Caki2 (cell line): Measurements from ENCODE around the gene CACNA1I. TPM values are rescaled to one million over a fixed set of nuclear protein-coding genes. Genes with fewer than 3 reads are reported as not detected.

ENCODE experiments used
- DNase-seq: peaks from one replicate; pipeline ENCODE4 v3.0.0-alpha.2; 2015; ENCODE audit warnings: low read depth
- in situ Hi-C: cut with HindIII; loops from 2 replicates; pipeline ENCODE4 v1.10.0; 2016; ENCODE audit warnings: low sequenced_read_pairs, low pct_unique_long_range_greater_than_20kb, mixed read lengths
- total RNA-seq: library from RNA; depleted of rRNA; stranded (reverse); fragments of >200 nt; shearing (Covaris generic); gene quantifications from 2 replicates; pipeline ENCODE4 v1.2.3, GENCODE V29; 2014; ENCODE audit warnings: low replicate concordance

CACNA1I gene
- total RNA-seq, 1 experiment from 2014 or later: not detected

DNA sequence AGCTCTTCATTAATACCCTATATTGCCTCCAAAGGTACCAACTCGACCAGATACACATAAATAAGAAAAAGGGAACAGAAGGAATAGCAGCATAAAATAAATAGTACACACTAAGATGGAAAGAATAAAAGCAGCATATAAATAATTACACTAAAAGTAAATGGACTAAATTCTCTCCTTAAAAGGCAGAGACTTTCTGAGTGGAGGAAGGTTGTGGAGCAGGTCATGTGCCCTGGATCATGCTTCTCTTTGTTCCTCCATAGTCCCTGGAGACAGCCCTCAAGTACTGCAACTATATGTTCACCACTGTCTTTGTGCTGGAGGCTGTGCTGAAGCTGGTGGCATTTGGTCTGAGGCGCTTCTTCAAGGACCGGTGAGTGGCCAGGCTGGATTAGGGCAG lies 101.4 kb downstream of the CACNA1I start:
- in situ Hi-C loops: no loop called here
- DNase-seq: no peak

DNA sequence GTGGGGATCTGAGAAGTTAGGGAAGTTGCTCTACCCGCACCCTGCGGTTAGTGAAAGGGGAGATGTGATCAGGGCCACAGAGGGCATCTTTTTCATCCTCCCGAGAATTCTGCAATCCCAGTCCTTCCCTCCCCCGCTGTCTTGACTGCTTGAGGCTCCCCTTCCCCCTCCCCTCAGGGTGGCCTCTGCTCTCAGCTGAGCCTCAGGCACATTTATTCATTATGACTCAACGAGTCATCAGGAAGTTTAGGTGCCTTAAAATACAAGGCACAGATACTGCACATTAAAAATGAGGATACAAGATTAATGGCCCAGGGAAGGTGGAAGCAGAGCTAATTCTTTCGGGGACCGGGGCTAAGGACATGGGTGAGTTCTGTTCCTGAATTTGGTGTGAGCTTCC lies 104.0 kb downstream of the CACNA1I start:
- in situ Hi-C loops: no loop called here
- peak; percentile 48 for DNase-seq

DNA sequence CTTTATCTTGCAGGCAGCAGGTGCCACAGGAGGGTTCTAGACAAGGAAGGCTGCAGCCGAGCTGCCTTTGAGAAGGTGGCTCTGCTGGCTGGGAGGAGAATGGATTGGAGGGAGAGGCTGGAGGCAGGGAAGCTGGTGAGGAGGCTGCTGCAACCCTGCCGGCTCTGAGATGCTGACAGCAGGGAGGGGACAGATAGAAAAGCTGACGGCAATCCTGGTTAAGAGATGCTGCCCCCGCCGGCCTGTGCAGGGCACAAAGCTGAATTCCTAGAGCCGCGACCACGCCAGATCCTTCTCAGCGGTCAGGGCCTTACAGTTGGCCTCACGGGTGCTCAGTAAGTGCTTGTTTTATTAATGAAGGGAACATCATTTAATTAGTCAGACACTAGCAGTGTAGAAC lies 105.4 kb downstream of the CACNA1I start:
- no peak for DNase-seq
- in situ Hi-C loops: no loop called here

DNA sequence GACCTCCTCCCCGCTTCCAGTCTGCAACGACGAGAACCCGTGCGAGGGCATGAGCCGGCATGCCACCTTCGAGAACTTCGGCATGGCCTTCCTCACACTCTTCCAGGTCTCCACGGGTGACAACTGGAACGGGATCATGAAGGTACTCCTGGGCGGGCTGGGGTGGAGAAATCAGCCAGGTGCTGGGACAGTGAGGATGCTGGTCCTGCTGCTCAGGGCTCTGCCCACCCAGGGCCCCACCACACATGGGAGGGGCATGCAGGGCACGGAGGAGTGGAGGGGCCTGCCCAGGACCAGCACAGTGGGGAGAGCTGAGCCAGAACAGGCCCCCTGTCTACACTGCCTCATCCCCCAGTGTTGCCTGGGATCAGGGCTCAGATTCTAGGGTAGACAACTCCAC lies 107.4 kb downstream of the CACNA1I start:
- in situ Hi-C loops: no loop called here
- no peak for DNase-seq

DNA sequence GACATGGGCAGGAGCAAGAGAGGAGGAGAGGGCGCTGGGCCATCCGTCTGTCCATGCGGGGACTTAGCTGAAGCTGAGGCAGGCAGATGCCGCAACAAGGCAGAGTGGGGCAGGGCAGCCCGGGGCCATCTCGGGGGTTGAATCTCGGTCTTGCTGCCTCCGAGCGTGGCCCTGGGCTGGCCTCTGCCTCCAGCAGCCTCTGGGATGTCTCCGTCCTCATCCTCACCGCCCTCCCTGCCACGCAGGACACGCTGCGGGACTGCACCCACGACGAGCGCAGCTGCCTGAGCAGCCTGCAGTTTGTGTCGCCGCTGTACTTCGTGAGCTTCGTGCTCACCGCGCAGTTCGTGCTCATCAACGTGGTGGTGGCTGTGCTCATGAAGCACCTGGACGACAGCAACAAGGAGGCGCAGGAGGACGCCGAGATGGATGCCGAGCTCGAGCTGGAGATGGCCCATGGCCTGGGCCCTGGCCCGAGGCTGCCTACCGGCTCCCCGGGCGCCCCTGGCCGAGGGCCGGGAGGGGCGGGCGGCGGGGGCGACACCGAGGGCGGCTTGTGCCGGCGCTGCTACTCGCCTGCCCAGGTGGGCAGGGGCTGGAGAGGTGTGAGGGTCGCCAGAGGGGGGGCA lies 108.4 kb downstream of the CACNA1I start:
- DNase-seq: no peak
- in situ Hi-C loops: no loop called here

DNA sequence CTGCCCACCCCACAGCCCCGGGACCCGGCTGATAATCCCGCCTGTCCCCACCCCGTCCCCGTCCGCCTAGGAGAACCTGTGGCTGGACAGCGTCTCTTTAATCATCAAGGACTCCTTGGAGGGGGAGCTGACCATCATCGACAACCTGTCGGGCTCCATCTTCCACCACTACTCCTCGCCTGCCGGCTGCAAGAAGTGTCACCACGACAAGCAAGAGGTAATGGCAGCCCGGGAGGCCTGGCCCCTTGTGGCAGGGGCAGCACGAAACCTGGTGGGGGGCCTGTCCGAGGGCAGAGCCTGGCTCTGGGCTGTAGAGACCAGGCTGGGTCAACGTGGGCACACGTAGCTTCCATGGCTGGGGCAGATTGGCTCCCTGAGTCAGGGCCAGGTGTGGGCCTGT lies 109.1 kb downstream of the CACNA1I start:
- in situ Hi-C loops: no loop called here
- DNase-seq: no peak

DNA sequence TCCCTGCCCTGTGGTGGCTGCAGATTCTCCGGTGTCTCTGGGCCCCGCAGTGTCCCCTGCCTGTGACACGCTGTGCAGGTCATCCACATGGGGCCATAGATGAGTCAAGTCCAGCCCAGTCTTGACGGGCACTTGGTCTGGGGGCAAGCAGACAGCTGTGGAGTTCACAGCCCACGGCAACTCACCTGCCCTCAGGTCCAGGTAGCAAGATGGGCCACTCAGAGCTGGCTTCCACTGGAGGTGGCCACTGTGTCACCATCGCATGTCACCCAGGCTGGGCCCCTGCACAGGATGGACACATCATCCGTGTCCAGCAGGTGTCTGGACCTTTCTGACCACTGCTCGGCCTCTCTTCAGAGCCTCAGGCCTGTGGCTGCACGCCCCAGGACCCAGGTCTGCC lies 109.9 kb downstream of the CACNA1I start:
- in situ Hi-C loops: no loop called here
- DNase-seq: no peak

DNA sequence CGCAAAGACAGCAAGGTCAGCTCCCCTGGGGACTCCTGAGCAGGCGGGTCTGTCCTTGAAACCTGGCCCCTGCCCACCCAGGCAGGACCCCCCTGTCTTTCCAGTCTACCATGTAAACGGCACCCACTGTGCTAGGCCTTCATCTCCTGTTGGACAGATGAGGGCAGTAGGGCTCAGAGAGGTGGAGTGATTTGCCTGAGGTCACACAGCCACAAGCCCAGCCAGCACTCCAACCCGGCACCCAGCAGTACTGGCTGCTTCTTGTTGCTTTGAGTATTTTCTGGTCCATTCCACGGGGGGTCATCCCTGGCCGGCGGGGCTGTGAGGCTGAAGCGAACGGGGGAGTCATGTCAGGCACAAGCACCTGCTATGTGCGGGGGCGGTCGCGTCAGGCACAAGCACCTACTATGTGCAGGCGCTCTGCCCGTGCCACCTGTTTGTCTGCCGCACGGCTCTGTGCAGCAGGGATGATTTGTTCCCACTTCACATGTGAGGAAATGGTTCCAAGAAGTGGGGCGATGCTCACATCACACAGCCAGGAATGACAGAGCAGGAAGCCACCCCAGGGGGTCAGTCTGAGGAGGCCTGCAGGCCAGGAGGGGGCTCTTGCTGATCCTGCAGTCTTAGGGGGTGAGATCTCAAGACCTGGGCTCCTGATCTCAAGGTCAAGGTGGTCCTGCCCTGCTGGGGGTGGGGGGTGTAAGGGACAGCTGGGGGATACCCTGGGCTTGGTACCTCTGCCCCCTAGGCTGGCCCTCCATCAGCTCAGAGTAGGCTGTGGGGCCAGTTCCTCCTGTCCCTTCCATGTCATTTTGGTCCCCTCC lies 110.7 kb downstream of the CACNA1I start:
- no peak for DNase-seq
- in situ Hi-C loops: no loop called here

DNA sequence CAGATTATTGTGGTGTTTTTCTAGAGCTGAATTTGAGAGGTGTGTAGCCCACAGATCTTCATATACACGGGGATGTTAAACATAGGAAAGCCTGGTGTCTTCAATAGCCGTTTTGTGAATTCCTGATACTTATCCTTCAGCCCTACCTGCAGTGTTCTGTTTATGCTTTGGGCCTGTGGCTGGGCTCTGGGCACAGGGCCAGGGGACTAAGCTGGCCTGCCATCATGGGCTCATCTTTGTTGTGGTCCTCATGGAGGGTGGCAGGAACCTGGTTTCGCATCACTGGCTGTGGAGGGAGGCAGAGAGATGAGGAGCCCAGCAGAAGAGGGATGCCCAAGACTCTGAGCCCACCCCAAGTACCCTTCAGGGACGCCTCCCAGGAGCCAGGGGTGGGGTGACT lies 112.4 kb downstream of the CACNA1I start:
- DNase-seq: no peak
- in situ Hi-C loops: no loop called here

DNA sequence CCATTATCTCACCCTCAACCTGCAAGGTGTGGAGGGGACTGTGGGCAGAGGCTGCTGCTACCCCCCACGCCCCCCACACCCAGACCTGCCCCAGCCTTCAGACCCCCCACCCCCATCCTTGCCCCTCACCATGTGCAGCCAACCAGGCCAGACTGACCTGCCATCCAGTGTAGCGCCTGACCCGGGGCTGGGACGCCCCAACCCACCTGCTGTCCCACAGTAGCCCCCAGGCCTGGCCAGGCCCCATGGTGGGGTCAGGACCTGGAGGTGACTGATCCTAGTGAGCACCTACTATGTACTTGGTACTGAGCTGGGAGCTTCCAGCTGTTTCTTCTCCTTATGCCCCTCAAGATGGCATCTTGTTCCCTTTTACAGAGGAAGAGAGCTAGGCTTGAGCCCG lies 113.1 kb downstream of the CACNA1I start:
- in situ Hi-C loops: no loop called here
- no peak for DNase-seq

DNA sequence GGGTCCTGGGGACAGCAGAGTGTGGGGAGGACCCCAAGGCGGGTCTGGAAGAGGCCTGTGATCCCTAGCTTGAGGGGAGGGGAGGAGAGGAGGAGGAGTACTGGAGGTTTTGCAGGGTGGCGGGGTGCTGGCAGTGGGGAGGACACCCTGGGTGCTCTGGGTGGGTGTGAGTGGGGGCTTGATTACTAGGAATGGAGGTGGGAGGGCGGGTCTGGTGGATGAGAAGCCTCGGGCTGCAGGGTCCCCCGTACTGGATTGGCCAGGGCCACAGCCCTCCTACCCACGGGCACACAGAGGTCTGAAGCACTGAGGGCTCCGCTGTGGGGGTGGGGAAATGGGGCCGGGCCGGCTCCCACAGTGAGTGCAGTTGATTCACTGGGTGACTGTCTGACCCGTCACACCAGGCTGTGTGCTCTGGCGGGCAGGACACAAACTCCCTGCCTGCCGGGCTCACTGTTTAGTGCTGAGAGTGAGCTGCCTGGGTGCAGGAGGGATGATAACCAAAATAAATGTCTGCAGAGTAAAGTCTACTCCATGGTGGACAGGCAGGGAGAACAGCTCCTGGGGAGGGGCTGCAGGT lies 114.2 kb downstream of the CACNA1I start:
- no peak for DNase-seq
- in situ Hi-C loops: no loop called here

DNA sequence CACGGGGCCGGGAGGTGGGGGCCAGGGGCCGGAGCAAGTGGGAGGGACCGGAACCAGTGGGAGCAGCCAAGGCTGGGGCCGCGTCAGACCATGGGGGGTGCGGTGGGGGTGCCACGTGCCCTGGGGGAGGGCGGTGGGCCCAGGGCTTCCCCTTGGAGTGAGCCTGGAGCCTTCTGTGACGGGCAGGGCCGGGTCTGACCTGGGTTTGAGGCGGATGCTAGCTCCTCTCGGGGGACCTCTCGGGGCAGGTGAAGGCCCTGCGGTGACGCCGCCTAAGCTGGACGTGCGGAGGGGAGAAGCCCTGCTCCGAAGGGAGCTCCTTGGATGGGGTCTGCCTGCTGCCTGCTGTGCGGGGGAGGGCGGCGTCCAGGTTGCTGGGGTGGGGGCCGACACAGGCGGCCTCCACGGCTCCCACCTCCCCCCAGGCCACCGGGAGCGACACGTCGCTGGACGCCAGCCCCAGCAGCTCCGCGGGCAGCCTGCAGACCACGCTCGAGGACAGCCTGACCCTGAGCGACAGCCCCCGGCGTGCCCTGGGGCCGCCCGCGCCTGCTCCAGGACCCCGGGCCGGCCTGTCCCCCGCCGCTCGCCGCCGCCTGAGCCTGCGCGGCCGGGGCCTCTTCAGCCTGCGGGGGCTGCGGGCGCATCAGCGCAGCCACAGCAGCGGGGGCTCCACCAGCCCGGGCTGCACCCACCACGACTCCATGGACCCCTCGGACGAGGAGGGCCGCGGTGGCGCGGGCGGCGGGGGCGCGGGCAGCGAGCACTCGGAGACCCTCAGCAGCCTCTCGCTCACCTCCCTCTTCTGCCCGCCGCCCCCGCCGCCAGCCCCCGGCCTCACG lies 115.0 kb downstream of the CACNA1I start:
- no peak for DNase-seq
- in situ Hi-C loops: no loop called here

DNA sequence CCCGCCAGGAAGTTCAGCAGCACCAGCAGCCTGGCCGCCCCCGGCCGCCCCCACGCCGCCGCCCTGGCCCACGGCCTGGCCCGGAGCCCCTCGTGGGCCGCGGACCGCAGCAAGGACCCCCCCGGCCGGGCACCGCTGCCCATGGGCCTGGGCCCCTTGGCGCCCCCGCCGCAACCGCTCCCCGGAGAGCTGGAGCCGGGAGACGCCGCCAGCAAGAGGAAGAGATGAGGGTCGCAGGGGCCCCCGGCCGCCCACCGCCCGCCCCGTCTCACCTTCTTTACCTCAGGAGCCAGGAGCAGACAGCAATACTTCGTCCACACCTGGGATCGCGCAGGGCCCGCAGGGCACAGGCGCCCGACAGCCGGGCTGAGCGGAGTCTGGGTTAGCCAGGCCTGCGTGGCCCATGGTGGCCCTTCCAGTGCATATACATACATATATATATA lies 115.6 kb downstream of the CACNA1I start:
- in situ Hi-C loops: no loop called here

DNA sequence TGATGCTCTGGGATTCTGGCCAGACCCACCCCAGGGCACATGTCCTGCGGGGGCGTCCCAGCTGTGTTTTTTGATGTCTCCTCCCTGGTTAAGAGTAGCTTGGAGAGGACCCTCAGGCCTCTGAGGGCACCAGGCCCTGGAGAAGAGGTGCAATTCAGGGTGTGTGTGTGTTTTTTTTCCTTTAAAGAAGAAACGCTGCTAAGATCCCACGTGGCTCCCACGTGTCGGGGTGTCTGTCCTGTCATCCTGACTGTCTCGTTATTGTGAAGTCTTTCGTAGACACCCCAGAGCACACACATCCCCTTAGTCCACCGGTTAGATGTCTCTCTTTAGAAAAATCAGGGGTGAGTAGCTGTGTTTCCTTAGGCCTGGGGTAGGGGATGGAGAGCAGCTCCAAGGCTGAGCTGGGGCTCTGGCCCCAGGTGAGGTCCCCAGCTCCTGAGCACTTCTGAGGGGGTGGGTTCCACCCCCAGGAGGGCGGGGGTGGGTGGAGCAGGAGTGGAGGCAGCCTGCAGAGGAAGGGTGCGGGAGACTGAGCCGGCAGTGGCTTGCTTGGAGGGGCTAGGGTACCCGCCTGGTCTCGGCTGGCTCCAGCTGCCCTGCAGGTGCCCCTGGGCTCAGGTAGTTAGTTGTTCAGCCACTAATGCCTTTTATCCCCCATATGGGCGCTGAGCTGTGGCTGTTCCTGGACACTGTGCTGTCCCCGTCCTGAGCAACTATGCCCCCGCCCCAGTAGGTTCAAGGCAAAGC lies 116.4 kb downstream of the CACNA1I start:
- in situ Hi-C loops: no loop called here
- no peak for DNase-seq

More for the DNA sequence above, 115.6 kb downstream of the CACNA1I start:
- DNase-seq: no peak

DNA sequence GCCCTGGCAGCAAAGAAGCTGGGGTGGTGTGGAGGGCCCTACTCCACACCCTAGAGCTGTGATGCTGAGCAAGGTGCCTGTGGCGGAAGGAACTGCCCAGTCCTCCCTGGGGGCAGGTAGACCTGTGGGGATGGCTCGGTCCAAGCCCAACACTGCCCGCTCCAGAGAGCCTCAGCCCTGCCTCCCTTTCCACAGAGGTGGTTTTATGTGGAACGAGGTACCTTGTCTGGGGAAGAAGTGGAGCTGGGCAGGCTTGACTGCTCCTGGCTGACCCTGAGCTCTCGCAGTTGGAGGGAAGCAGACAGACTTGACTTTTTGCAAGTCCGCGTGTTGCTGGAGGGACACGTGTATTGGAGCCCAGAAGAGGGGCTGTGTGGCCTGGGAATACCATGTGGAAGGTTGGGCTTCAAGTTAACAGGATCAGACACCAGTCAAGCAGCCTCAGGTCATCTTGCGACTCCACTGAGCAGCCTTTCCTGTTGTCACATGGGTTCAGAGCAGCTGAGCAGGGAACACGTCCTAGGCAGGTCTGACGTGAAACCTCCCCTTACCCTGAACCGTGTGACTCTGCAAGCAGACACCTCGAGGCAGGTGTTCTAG lies 117.7 kb downstream of the CACNA1I start:
- in situ Hi-C loops: no loop called here
- DNase-seq: no peak

DNA sequence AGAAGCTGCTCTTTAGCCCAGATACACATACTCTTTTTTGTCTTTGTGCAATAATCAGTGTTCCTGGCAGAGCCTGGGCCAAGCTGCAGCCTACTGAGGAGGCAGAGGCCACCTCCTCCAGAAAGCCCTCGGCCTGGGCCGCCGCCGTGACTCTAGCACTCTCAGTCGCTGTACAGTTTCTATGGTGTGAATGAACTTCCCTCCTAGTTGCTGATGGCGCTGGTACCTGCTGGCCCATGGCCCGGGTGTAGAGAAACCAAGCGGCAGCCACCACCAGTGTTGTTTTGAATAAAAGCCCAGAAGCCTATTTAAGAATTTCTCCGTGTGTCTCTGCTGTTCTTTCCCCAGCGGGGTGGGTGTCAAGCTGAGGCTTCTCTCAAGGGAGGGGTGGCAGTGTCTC lies 118.9 kb downstream of the CACNA1I start:
- no peak for DNase-seq
- in situ Hi-C loops: no loop called here

DNA sequence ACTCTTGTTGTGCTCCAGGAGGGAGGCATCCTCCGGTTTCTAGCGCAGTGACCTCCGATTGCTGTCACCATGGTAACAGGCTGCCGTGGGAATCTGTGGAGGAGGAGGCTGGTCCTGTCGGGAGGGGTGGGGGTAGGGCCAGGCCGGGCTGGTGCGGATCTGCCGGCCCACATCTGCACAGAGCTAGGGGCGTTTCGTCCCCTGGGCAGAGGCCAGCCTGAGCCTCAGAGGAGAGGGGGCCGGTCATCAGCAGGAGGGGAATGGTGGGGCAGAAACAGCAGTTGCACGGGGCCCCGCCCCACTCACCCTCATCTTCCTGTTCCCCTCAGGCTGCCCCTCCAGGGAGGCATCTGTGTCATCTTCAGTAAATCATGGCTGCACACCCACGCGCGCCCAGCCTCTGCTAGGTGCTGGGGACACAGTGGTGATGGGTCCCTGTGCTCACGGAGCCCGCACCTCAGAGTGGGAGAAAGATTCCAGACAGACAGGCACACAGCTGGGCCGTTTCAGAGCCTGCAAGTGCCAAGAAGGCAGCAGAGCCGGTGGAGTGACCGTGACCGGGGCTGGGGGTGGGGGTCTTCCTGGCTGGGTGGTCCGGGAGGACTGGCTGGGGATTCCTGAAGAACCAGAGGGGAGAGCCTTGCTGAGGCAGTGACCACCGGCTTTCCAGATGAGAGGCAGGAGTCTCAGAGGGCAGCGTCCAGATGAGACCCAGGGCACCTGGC lies 120.5 kb downstream of the CACNA1I start:
- no peak for DNase-seq
- in situ Hi-C loops: no loop called here
